ENCODE measurements around the gene ERFL.

- no peak for TF ChIP-seq CTCF (IDR thresholded peaks at IDR 0.05)
- no peak for TF ChIP-seq POLR2A (IDR thresholded peaks at IDR 0.05)
These were observed 58.8 kb downstream of the ERFL start for GRCh38 chr19:41869374-41869955.

Measured in adrenal gland (tissue), 5 donors.